ENCODE results near the gene EIF1AD. TPM values are rescaled to one million over a fixed set of nuclear protein-coding genes. Genes with fewer than 3 reads are reported as not detected.

The EIF1AD gene
- total RNA-seq, 2 donors from 2014 or later: 37.4 to 40.1 TPM

DNA sequence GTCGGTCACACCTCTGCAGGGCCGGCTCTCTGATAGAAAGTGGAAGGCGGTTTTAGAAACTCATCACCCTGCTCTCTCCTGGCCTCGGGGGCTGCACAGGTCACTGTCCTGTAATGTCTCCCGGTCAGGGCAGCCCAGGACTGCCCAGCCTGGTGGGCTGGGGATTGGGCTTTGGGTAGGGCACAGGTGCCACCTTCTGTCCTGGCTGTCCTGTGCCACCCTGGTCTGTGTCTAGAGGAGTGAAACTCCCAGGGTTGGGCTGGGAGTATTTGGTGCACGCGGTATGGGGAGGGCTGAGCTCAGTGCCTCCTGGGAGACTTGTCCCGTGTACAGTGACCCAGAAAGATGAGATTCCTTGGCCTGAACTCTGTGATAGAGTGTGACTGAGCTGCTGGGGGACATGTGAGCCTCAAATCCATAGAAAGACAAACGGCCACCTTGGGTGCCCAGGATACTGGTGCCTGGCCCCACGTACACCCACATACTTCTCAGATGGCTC, 22.6 kb downstream of the EIF1AD start:
- Histone ChIP-seq H3K36me3 (ENCODE audit: control insufficient read depth, insufficient read depth, low read length) (no peaks in the 10 kb centered on the region), H3K27me3 (ENCODE audit: control insufficient read depth, insufficient read depth, low read length, poor library complexity, severe bottlenecking) (no peaks in the 10 kb centered on the region), H3K4me3 (ENCODE audit: low read length) (no peak overlapping the region), H3K27ac (ENCODE audit: low read depth, low read length) (no peak overlapping the region), H3K4me1 (ENCODE audit: control insufficient read depth, insufficient read depth, low read length) (no peaks in the 10 kb centered on the region), H3K9me3 (ENCODE audit: control insufficient read depth, low read length) (no peaks in the 10 kb centered on the region), H3K9ac (ENCODE audit: extremely low read depth, low read length, poor library complexity, severe bottlenecking) (no peak overlapping the region)
- 96% methylated on average over 4 to 10 of the region's 10 CpGs for WGBS, 2 experiments (ENCODE audit: insufficient coverage in 1 of 2, insufficient read length in 1 of 2)
- no peak overlapping the region for H3K4me3 Mint-ChIP-seq
- H3K27ac Mint-ChIP-seq: no peak overlapping the region
- TF ChIP-seq, protein P1, sequence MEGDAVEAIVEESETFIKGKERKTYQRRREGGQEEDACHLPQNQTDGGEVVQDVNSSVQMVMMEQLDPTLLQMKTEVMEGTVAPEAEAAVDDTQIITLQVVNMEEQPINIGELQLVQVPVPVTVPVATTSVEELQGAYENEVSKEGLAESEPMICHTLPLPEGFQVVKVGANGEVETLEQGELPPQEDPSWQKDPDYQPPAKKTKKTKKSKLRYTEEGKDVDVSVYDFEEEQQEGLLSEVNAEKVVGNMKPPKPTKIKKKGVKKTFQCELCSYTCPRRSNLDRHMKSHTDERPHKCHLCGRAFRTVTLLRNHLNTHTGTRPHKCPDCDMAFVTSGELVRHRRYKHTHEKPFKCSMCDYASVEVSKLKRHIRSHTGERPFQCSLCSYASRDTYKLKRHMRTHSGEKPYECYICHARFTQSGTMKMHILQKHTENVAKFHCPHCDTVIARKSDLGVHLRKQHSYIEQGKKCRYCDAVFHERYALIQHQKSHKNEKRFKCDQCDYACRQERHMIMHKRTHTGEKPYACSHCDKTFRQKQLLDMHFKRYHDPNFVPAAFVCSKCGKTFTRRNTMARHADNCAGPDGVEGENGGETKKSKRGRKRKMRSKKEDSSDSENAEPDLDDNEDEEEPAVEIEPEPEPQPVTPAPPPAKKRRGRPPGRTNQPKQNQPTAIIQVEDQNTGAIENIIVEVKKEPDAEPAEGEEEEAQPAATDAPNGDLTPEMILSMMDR (conservative IDR thresholded peaks at IDR 0.05): no peak
- H3K4me1 Mint-ChIP-seq: peaks cover 5% of the 10 kb centered on the region
- DNase-seq: no peak
- H3K36me3 Mint-ChIP-seq (ENCODE audit: low read depth): peaks cover 35% of the 10 kb centered on the region
- H3K27me3 Mint-ChIP-seq (ENCODE audit: insufficient read depth): no peaks in the 10 kb centered on the region
- H3K9me3 Mint-ChIP-seq: no peaks in the 10 kb centered on the region

DNA sequence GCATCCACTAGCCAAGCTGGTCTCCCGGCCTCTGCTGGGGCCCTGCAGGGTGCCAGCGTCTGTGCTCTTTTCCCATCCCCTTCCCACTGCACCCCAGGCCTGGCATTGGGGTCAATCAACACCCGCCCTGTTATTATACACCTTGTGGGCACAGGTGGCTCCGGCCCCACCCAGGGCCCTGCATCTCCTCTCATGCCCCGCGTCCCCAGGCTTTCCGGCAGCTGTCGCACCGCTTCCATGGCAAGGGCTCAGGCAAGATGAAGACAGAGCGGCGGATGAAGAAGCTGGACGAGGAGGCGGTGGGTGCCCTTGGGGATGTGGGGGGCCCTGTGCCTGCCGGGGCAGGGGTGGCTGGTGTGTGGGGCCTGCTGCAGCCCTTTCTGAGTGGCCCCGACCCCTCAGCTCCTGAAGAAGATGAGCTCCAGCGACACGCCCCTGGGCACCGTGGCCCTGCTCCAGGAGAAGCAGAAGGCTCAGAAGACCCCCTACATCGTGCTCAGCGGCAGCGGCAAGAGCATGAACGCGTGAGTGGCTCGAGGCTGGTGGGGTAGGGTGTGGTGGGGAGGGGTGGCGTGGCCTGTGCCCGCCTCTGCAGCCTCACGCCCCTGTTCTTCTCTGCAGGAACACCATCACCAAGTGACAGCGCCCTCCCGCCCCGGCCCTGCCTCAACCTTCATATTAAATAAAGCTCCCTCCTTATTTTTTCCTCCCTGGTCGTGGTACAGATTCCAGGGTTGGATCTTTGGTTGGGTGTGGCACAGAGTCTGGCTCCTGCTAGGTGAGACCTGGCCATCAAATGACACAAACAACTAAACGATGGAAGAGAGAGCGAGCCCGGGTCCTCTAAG, 23.3 kb downstream of the EIF1AD start:
- no peak overlapping the region for H3K4me3 Mint-ChIP-seq
- WGBS, 2 experiments (ENCODE audit: insufficient coverage in 1 of 2, insufficient read length in 1 of 2): 97% methylated on average over 10 to 33 of the region's 34 CpGs

DNA sequence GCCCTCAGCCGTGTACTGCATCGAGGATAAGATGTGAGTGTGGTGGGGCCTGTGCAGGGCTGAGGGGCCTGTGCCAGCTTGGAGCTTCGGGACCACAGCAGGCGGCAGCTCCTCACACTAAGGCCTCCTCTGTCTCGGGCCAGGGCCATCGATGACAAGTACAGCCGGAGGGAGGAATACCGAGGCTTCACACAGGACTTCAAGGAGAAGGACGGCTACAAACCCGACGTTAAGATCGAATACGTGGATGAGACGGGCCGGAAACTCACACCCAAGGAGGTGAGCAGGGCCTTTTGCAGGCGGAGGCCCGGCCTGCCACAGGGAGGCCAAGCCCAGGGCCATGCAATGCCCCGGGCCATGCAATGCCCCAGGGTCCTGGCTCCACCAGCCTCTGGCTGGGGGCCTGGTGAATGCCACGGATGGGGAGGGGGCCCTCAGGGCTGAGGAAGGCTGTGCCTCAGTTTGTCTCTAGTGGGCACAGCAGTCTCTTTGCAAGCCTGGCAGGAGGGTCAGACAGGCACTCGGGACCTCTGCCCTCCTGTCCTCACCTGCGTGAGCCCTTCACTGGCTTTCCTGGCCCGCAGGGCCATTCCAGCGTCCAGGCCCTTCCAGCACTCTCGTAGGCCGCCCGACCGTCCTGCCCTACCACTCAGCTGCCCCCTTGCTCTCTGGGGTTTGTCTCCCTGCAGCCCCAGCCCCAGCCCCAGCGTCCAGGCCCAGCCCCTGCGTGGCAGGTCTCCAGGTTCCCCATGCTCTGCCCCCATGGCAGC, 24.2 kb downstream of the EIF1AD start:
- H3K4me1 ChIP-seq (ENCODE audit: control insufficient read depth, insufficient read depth, low read length): no peaks in the 10 kb centered on the region
- no peak for DNase-seq
- H3K27me3 ChIP-seq (ENCODE audit: control insufficient read depth, insufficient read depth, low read length, poor library complexity, severe bottlenecking): no peaks in the 10 kb centered on the region
- peaks cover 10% of the 10 kb centered on the region for H3K36me3 ChIP-seq (ENCODE audit: control insufficient read depth, insufficient read depth, low read length)
- no peak overlapping the region for H3K4me3 ChIP-seq (ENCODE audit: low read length)
- H3K9me3 Mint-ChIP-seq: no peaks in the 10 kb centered on the region
- H3K27ac Mint-ChIP-seq: no peak overlapping the region
- H3K4me3 Mint-ChIP-seq: no peak overlapping the region
- peaks cover 5% of the 10 kb centered on the region for H3K4me1 Mint-ChIP-seq
- H3K36me3 Mint-ChIP-seq (ENCODE audit: low read depth): peaks cover 47% of the 10 kb centered on the region
- H3K27me3 Mint-ChIP-seq (ENCODE audit: insufficient read depth): no peaks in the 10 kb centered on the region
- no peak overlapping the region for H3K9ac ChIP-seq (ENCODE audit: extremely low read depth, low read length, poor library complexity, severe bottlenecking)
- TF ChIP-seq, protein P1 (conservative IDR thresholded peaks at IDR 0.05): no peak
- no peaks in the 10 kb centered on the region for H3K9me3 ChIP-seq (ENCODE audit: control insufficient read depth, low read length)
- H3K27ac ChIP-seq (ENCODE audit: low read depth, low read length): no peak overlapping the region
- 94% methylated on average over 10 to 28 of the region's 29 CpGs for WGBS, 2 experiments (ENCODE audit: insufficient coverage in 1 of 2, insufficient read length in 1 of 2)

More for the DNA sequence above, 23.3 kb downstream of the EIF1AD start:
- H3K9ac ChIP-seq (ENCODE audit: extremely low read depth, low read length, poor library complexity, severe bottlenecking): no peak overlapping the region
- no peak overlapping the region for H3K27ac Mint-ChIP-seq
- no peaks in the 10 kb centered on the region for H3K4me1 ChIP-seq (ENCODE audit: control insufficient read depth, insufficient read depth, low read length)
- H3K36me3 ChIP-seq (ENCODE audit: control insufficient read depth, insufficient read depth, low read length): peaks cover 3% of the 10 kb centered on the region
- peaks cover 40% of the 10 kb centered on the region for H3K36me3 Mint-ChIP-seq (ENCODE audit: low read depth)
- DNase-seq: no peak
- no peaks in the 10 kb centered on the region for H3K9me3 Mint-ChIP-seq
- H3K9me3 ChIP-seq (ENCODE audit: control insufficient read depth, low read length): no peaks in the 10 kb centered on the region
- peaks cover 5% of the 10 kb centered on the region for H3K4me1 Mint-ChIP-seq
- H3K27me3 Mint-ChIP-seq (ENCODE audit: insufficient read depth): no peaks in the 10 kb centered on the region
- TF ChIP-seq, protein P1 (conservative IDR thresholded peaks at IDR 0.05): no peak
- H3K27me3 ChIP-seq (ENCODE audit: control insufficient read depth, insufficient read depth, low read length, poor library complexity, severe bottlenecking): no peaks in the 10 kb centered on the region
- H3K27ac ChIP-seq (ENCODE audit: low read depth, low read length): no peak overlapping the region
- no peak overlapping the region for H3K4me3 ChIP-seq (ENCODE audit: low read length)
